ENCODE data around the gene DYNC2I2.
"Not testable (repeated sequence)": the region's sequence is repeated elsewhere in the genome, so short reads cannot be mapped to it uniquely, and the experiment has no call there.

DNA sequence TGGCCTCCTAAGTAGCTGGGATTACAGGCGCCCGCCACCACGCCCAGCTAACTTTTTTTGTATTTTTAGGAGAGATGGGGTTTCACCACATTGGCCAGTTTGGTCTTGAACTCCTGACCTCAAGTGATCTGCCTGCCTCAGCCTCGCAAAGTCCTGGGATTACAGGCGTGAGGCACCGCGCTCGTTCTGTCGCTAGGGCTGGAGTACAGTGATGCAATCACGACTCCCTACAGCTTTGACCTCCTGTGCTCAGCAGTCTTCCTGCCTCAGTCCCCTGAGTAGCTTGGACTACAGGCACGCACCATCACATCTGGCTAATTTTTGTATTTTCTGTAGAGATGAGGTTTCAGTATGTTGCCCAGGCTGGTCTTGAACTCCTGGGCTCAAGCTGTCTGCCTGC lies 69.7 kb downstream of the DYNC2I2 start:
- TF ChIP-seq, protein P1, sequence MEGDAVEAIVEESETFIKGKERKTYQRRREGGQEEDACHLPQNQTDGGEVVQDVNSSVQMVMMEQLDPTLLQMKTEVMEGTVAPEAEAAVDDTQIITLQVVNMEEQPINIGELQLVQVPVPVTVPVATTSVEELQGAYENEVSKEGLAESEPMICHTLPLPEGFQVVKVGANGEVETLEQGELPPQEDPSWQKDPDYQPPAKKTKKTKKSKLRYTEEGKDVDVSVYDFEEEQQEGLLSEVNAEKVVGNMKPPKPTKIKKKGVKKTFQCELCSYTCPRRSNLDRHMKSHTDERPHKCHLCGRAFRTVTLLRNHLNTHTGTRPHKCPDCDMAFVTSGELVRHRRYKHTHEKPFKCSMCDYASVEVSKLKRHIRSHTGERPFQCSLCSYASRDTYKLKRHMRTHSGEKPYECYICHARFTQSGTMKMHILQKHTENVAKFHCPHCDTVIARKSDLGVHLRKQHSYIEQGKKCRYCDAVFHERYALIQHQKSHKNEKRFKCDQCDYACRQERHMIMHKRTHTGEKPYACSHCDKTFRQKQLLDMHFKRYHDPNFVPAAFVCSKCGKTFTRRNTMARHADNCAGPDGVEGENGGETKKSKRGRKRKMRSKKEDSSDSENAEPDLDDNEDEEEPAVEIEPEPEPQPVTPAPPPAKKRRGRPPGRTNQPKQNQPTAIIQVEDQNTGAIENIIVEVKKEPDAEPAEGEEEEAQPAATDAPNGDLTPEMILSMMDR (IDR thresholded peaks at IDR 0.05; ENCODE audit: low read length): not testable (repeated sequence)
- TF ChIP-seq EZH2 (optimal IDR thresholded peaks at IDR 0.05; ENCODE audit: low read depth, low read length); EZH2phosphoT487 (IDR thresholded peaks at IDR 0.05; ENCODE audit: low read length): not testable (repeated sequence)

Measured in MM.1S (cell line).